Lower leg skin (tissue), 4 donors: ENCODE data around the gene SOWAHA. TPM values are rescaled to one million over a fixed set of nuclear protein-coding genes. Genes with fewer than 3 reads are reported as not detected.
A peak's percentile ranks its signal among the peaks of the same experiment; 100 is the strongest.

Experiments
- DNase-seq, 2 donors: peaks; one replicate each; pipeline ENCODE4 v3.0.0-alpha.2; 2019; ENCODE audit warnings: low spot score in 2 of 2
- H3K4me3 ChIP-seq: fragments of 200-600 bp; sonication (generic); 2 replicates; pipeline ENCODE4 v1.5.1; 2017; ENCODE audit warnings: mild to moderate bottlenecking, low read depth; ENCODE audit not compliant: poor library complexity, severe bottlenecking
- CTCF ChIP-seq, 3 donors: fragments of 450-650 bp; IDR thresholded peaks; one replicate each; pipeline ENCODE4 v1.5.1; 2016; ENCODE audit warnings: antibody characterized with exemption in 3 of 3, mild to moderate bottlenecking in 3 of 3, moderate library complexity in 2 of 3
- POLR2A ChIP-seq, 2 donors: fragments of 450-650 bp; IDR thresholded peaks; one replicate each; pipeline ENCODE4 v1.6.1; 2016 to 2017; ENCODE audit warnings: antibody characterized with exemption in 2 of 2, mild to moderate bottlenecking in 1 of 2, moderate library complexity in 1 of 2
- WGBS, 2 donors: methylation state at CpG; one replicate each; pipeline ENCODE4 v1.1.5; 2018; 5-methylcytosine and 5-hydroxymethylcytosine counted together
- intact Hi-C: fragments of 100-400 bp; cut with DNase I; formaldehyde crosslinking; loops from one replicate; pipeline ENCODE4 v1.15.0; 2023; ENCODE audit warnings: low total_unique reads
- total RNA-seq, 4 donors: library from RNA; depleted of rRNA; stranded (reverse); fragments of >200 nt; gene quantifications; one replicate each; pipeline ENCODE4 v1.1.0, GENCODE V29; 2016

Gene SOWAHA
- total RNA-seq, 4 donors from 2014 or later: 0.08 to 1.0 (median 0.79) TPM

DNA sequence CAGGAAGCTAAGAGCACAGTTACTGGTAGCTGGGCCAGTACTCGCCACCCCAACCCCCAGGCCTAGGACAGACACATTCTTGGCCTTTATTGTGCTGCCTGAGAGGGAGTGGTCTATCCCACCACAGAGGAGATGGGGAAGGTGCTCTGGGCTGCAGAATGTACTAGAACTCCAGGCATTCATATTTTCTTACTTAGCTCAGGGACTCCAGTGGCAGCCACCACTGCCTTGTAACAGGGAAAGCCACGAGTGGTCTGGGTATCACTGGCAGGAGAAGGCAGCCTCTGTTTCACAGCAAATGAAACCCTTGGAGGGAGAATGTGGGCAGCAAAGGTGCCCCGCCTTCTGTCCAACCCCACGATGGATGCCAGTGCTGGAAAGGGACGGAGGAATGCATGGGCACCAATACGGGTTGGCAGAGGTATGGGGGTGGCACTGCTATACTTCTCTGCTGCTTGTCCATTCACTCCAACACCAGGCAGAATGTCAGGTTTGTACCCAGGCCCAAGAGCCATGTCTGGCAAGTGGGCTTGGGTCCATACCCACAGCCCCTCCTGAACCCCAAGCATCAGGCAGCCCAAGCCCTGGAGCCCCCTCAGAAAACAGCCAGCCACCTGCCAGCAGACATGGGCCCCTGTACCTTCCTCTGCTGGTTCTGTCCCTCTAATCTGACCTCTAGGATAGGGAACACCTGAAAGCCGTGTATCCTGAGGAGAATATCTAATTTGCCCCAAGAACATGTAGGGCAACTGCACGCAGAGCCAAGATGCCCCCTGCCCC lies 40.6 kb upstream of the SOWAHA start:
- no peak overlapping the region for H3K4me3 ChIP-seq
- WGBS, 2 donors: 64 to 72% methylated on average over 7 to 8 of the region's 8 CpGs
- DNase-seq: peak in 1 of 2 donors; percentile 56
- intact Hi-C loops: no loop called here
- TF ChIP-seq POLR2A (IDR thresholded peaks at IDR 0.05): no peak
- TF ChIP-seq CTCF (IDR thresholded peaks at IDR 0.05): no peak

GRCh38 chr5:132773114-132773513 lies 40.0 kb upstream of the SOWAHA start:
- H3K4me3 ChIP-seq: no peak overlapping the region
- TF ChIP-seq CTCF (IDR thresholded peaks at IDR 0.05) (no peak), POLR2A (IDR thresholded peaks at IDR 0.05) (no peak)
- DNase-seq: no peak
- intact Hi-C loops: no loop called here
- WGBS, 2 donors: 58 to 73% methylated on average over 2 to 5 of the region's 5 CpGs

- H3K4me3 ChIP-seq: no peak overlapping the region
- intact Hi-C loops: no loop called here
- peak in 1 of 2 donors; percentile 52 for DNase-seq
- no peak for TF ChIP-seq CTCF (IDR thresholded peaks at IDR 0.05)
- WGBS, 2 donors: 49 to 58% methylated on average over 11 to 12 of the region's 12 CpGs
Measured at GRCh38 chr5:132773601-132774355, 39.3 kb upstream of the SOWAHA start.

- 13 to 18% methylated on average over 3 of the region's 3 CpGs for WGBS, 2 donors
- no peak overlapping the region for H3K4me3 ChIP-seq
- intact Hi-C loops: no loop called here
- TF ChIP-seq POLR2A (IDR thresholded peaks at IDR 0.05) (no peak), CTCF (IDR thresholded peaks at IDR 0.05) (no peak)
- peak in 1 of 2 donors; percentile 81 for DNase-seq
Measured at GRCh38 chr5:132774406-132774805, 38.7 kb upstream of the SOWAHA start.

GRCh38 chr5:132774896-132775295 lies 38.2 kb upstream of the SOWAHA start:
- intact Hi-C loops: no loop called here
- DNase-seq: peak in 1 of 2 donors; percentile 85
- WGBS, 2 donors: 33 to 35% methylated on average over 4 to 5 of the region's 5 CpGs
- TF ChIP-seq CTCF (IDR thresholded peaks at IDR 0.05): no peak
- no peak for TF ChIP-seq POLR2A (IDR thresholded peaks at IDR 0.05)
- H3K4me3 ChIP-seq: no peak overlapping the region
